Lower lobe of right lung (tissue), 2 donors: Measurements from ENCODE around the gene S100A16. TPM values are rescaled to one million over a fixed set of nuclear protein-coding genes. Genes with fewer than 3 reads are reported as not detected.

ENCODE experiments used
- ATAC-seq, 2 donors: fragments of 200-7000 bp; cut with Tn5 transposase; one replicate each; pipeline ENCODE4 v1.9.1; 2020 to 2022; ENCODE audit warnings: mild to moderate bottlenecking in 2 of 2, moderate library complexity in 2 of 2
- DNase-seq: peaks from one replicate; pipeline ENCODE4 v3.0.0-alpha.2; 2020
- H3K27ac ChIP-seq: fragments of 200-600 bp; one replicate; pipeline ENCODE4 v1.8.0; 2022
- H3K27me3 ChIP-seq: fragments of 200-600 bp; one replicate; pipeline ENCODE4 v1.8.0; 2022; ENCODE audit warnings: low read depth
- H3K36me3 ChIP-seq: fragments of 200-600 bp; one replicate; pipeline ENCODE4 v1.8.0; 2022; ENCODE audit warnings: mild to moderate bottlenecking
- H3K4me1 ChIP-seq: fragments of 200-600 bp; one replicate; pipeline ENCODE4 v1.8.0; 2022
- H3K4me3 ChIP-seq: fragments of 200-600 bp; one replicate; pipeline ENCODE4 v1.8.0; 2022; ENCODE audit warnings: mild to moderate bottlenecking
- H3K9me3 ChIP-seq: fragments of 200-600 bp; one replicate; pipeline ENCODE4 v1.8.0; 2022
- CTCF ChIP-seq: fragments of 200-600 bp; IDR thresholded peaks from one replicate; pipeline ENCODE4 v1.8.0; 2022; ENCODE audit warnings: antibody characterized with exemption, mild to moderate bottlenecking
- intact Hi-C: fragments of 100-400 bp; cut with DNase I; formaldehyde crosslinking; loops from one replicate; pipeline ENCODE4 v1.11.0; 2022
- total RNA-seq: library from RNA; stranded (reverse); fragmentation: NEBNext Ultra II Directional; extraction: Animal tissue kit (Norgen Biotek cat#: 25700); gene quantifications from one replicate; pipeline ENCODE4 v1.2.1, GENCODE V29; 2021
- donor health status: DM: no; HTN: yes; CAD: no; lungs with severe emphysema.

The S100A16 gene
- total RNA-seq, 1 donor from 2014 or later, result 52.3 TPM

GRCh38 chr1:153568367-153569099 is 44.4 kb downstream of the S100A16 start:
- H3K4me3 ChIP-seq, result peak overlapping the region; percentile 35
- no peaks in the 10 kb centered on the region for H3K36me3 ChIP-seq
- peak; percentile 93 for DNase-seq
- no peaks in the 10 kb centered on the region for H3K9me3 ChIP-seq
- peak; percentile 30 to 55 for ATAC-seq
- H3K27me3 ChIP-seq, result no peaks in the 10 kb centered on the region
- peaks cover 56% of the 10 kb centered on the region for H3K4me1 ChIP-seq
- peak; percentile 99 for TF ChIP-seq CTCF
- H3K27ac ChIP-seq, result peak overlapping the region; percentile 94
- intact Hi-C loops, result loop anchor here (5.0 to 10.0 kb wide), 2 partner anchors 36 to 54 kb away; no protein-coding TSS in a partner anchor

- DNase-seq (no peak), ATAC-seq (peak in 1 of 2 donors; percentile 5)
- no peaks in the 10 kb centered on the region for H3K36me3 ChIP-seq
- TF ChIP-seq CTCF, result no peak
- H3K27me3 ChIP-seq, result no peaks in the 10 kb centered on the region
- intact Hi-C loops, result loop anchor here (5.0 to 10.0 kb wide), 2 partner anchors 35 to 53 kb away; no protein-coding TSS in a partner anchor
- H3K4me1 ChIP-seq, result peaks cover 48% of the 10 kb centered on the region
- H3K9me3 ChIP-seq, result no peaks in the 10 kb centered on the region
- H3K4me3 ChIP-seq, result peak overlapping the region; percentile 35
- H3K27ac ChIP-seq, result peak overlapping the region; percentile 94
Measured at GRCh38 chr1:153567621-153568366, 45.1 kb downstream of the S100A16 start.

- intact Hi-C loops, result loop anchor here (5.0 to 10.0 kb wide), 2 partner anchors 34 to 52 kb away; no protein-coding TSS in a partner anchor
- Histone ChIP-seq H3K27ac (peak overlapping the region; percentile 94), H3K36me3 (no peaks in the 10 kb centered on the region), H3K27me3 (no peaks in the 10 kb centered on the region), H3K4me3 (peak overlapping the region; percentile 20), H3K4me1 (peaks cover 42% of the 10 kb centered on the region), H3K9me3 (no peaks in the 10 kb centered on the region)
- ATAC-seq (peak; percentile 92 to 96), DNase-seq (peak; percentile 98)
- TF ChIP-seq CTCF, result no peak
Measured at GRCh38 chr1:153566414-153567371, 46.2 kb downstream of the S100A16 start.

- H3K27me3 ChIP-seq, result no peaks in the 10 kb centered on the region
- no peaks in the 10 kb centered on the region for H3K36me3 ChIP-seq
- no peak for TF ChIP-seq CTCF
- peak within 1 kb of the TSS; percentile 20 for H3K4me3 ChIP-seq
- no peaks in the 10 kb centered on the region for H3K9me3 ChIP-seq
- ATAC-seq (peak; percentile 70 to 82), DNase-seq (peak; percentile 73)
- intact Hi-C loops, result loop anchor here (5.0 to 10.0 kb wide), 2 partner anchors 33 to 51 kb away; no protein-coding TSS in a partner anchor
- H3K27ac ChIP-seq, result peak within 1 kb of the TSS; percentile 94
- peaks cover 42% of the 10 kb centered on the region for H3K4me1 ChIP-seq
Measured at GRCh38 chr1:153565529-153566374, 47.2 kb downstream of the S100A16 start, which contains the start of gene S100A2. Gene S100A2, minus strand, starts transcription at chr1:153565844. Its CDS starts 1,967 bp downstream, at chr1:153563877.
